Osteoblast (primary cell): ENCODE data around the gene ARHGEF17. TPM values are rescaled to one million over a fixed set of nuclear protein-coding genes. Genes with fewer than 3 reads are reported as not detected.
A peak's percentile ranks its signal among the peaks of the same experiment; 100 is the strongest.

ENCODE experiments used
- DNase-seq: peaks from one replicate; pipeline ENCODE4 v3.0.0; 2011; ENCODE audit warnings: low spot score, mixed read lengths; ENCODE audit not compliant: insufficient read length; ENCODE audit errors: missing footprints
- H2AFZ ChIP-seq: 2 replicates; pipeline ENCODE4 v1.6.0; 2011; ENCODE audit warnings: mild to moderate bottlenecking, low read length
- H3K27ac ChIP-seq: 2 replicates; pipeline ENCODE4 v1.5.1; 2011; ENCODE audit warnings: mild to moderate bottlenecking, low read depth, low read length, moderate library complexity
- H3K27me3 ChIP-seq: 2 replicates; pipeline ENCODE4 v1.6.0; 2012; ENCODE audit warnings: mild to moderate bottlenecking, control low read depth, inconsistent platforms, low read length, moderate library complexity; ENCODE audit not compliant: insufficient read depth
- H3K36me3 ChIP-seq: 2 replicates; pipeline ENCODE4 v1.5.1; 2011; ENCODE audit warnings: mild to moderate bottlenecking, low read length, control low read depth, moderate library complexity; ENCODE audit not compliant: insufficient read depth
- H3K4me1 ChIP-seq: 2 replicates; pipeline ENCODE4 v1.5.1; 2011; ENCODE audit warnings: mild to moderate bottlenecking, low read length, control low read depth, moderate library complexity; ENCODE audit not compliant: insufficient read depth
- H3K4me2 ChIP-seq: 2 replicates; pipeline ENCODE4 v1.6.0; 2011; ENCODE audit warnings: mild to moderate bottlenecking, low read length; ENCODE audit not compliant: insufficient read depth
- H3K4me3 ChIP-seq: fragments of 200-600 bp; sonication (generic); 3 replicates; pipeline ENCODE4 v1.5.1; 2012; ENCODE audit warnings: mild to moderate bottlenecking, low read length, inconsistent platforms; ENCODE audit not compliant: insufficient read depth
- H3K79me2 ChIP-seq: 2 replicates; pipeline ENCODE4 v1.6.0; 2012; ENCODE audit warnings: mild to moderate bottlenecking, low read length, control low read depth, inconsistent platforms; ENCODE audit not compliant: insufficient read depth
- H3K9me3 ChIP-seq: 2 replicates; pipeline ENCODE4 v1.5.1; 2011; ENCODE audit warnings: low read depth, low read length, control low read depth
- H4K20me1 ChIP-seq: 2 replicates; pipeline ENCODE4 v1.6.0; 2012; ENCODE audit warnings: mild to moderate bottlenecking, low read length, control low read depth; ENCODE audit not compliant: insufficient read depth
- CTCF ChIP-seq: IDR thresholded peaks from 2 replicates; pipeline ENCODE4 v1.5.1; 2011; ENCODE audit warnings: mild to moderate bottlenecking, low read depth, low read length, moderate library complexity; ENCODE audit errors: extremely low read depth
- total RNA-seq: library from RNA; depleted of rRNA; stranded (reverse); fragments of >200 nt; gene quantifications from 2 replicates; pipeline ENCODE4 v1.2.3, GENCODE V29; 2012

ARHGEF17 gene
- total RNA-seq, 1 donor, result 67.0 TPM

GRCh38 chr11:73327812-73328364 is 19.8 kb downstream of the ARHGEF17 start:
- H3K4me1 ChIP-seq, result peaks cover 85% of the 10 kb centered on the region

GRCh38 chr11:73330569-73331093 is 22.6 kb downstream of the ARHGEF17 start:
- Histone ChIP-seq H3K4me2 (peak overlapping the region; percentile 24), H2AFZ (no peak overlapping the region), H3K4me1 (peaks cover 84% of the 10 kb centered on the region), H4K20me1 (peaks cover 75% of the 10 kb centered on the region), H3K36me3 (peaks cover 12% of the 10 kb centered on the region), H3K27me3 (no peaks in the 10 kb centered on the region), H3K79me2 (peaks cover 97% of the 10 kb centered on the region), H3K27ac (peak overlapping the region; percentile 64), H3K9me3 (no peaks in the 10 kb centered on the region), H3K4me3 (no peak overlapping the region)
- TF ChIP-seq CTCF, result peak; percentile 67
- peak; percentile 92 for DNase-seq

More at GRCh38 chr11:73327812-73328364, 19.8 kb downstream of the ARHGEF17 start:
- Histone ChIP-seq H3K79me2 (peaks cover 95% of the 10 kb centered on the region), H3K27ac (peak overlapping the region; percentile 8), H4K20me1 (peaks cover 54% of the 10 kb centered on the region), H3K4me2 (no peak overlapping the region), H2AFZ (no peak overlapping the region), H3K4me3 (no peak overlapping the region), H3K9me3 (no peaks in the 10 kb centered on the region), H3K27me3 (no peaks in the 10 kb centered on the region), H3K36me3 (peaks cover 12% of the 10 kb centered on the region)
- DNase-seq, result no peak
- TF ChIP-seq CTCF, result no peak

- H3K79me2 ChIP-seq, result peaks cover 97% of the 10 kb centered on the region
- peaks cover 78% of the 10 kb centered on the region for H3K4me1 ChIP-seq
- H3K4me2 ChIP-seq, result peak overlapping the region; percentile 24
- no peaks in the 10 kb centered on the region for H3K27me3 ChIP-seq
- H2AFZ ChIP-seq, result no peak overlapping the region
- H3K27ac ChIP-seq, result peak overlapping the region; percentile 80
- DNase-seq, result peak; percentile 87
- H3K9me3 ChIP-seq, result no peaks in the 10 kb centered on the region
- H3K36me3 ChIP-seq, result peaks cover 12% of the 10 kb centered on the region
- no peak for TF ChIP-seq CTCF
- H4K20me1 ChIP-seq, result peaks cover 79% of the 10 kb centered on the region
- no peak overlapping the region for H3K4me3 ChIP-seq
These were observed 23.3 kb downstream of the ARHGEF17 start for GRCh38 chr11:73331138-73331916.

- Histone ChIP-seq H3K9me3 (no peaks in the 10 kb centered on the region), H3K4me2 (peak overlapping the region; percentile 59), H3K36me3 (peaks cover 24% of the 10 kb centered on the region), H3K79me2 (peaks cover 97% of the 10 kb centered on the region), H2AFZ (no peak overlapping the region), H3K4me3 (no peak overlapping the region), H3K4me1 (peaks cover 64% of the 10 kb centered on the region), H4K20me1 (peaks cover 87% of the 10 kb centered on the region), H3K27me3 (no peaks in the 10 kb centered on the region), H3K27ac (peak overlapping the region; percentile 80)
- DNase-seq, result peak; percentile 36
- TF ChIP-seq CTCF, result no peak
These were observed 25.1 kb downstream of the ARHGEF17 start for GRCh38 chr11:73333173-73333572.
